Fibroblast of the aortic adventitia (primary cell): ENCODE results near the gene METTL4. TPM values are rescaled to one million over a fixed set of nuclear protein-coding genes. Genes with fewer than 3 reads are reported as not detected.
"Not testable (repeated sequence)": the region's sequence is repeated elsewhere in the genome, so short reads cannot be mapped to it uniquely, and the experiment has no call there.

Experiments
- DNase-seq: peaks from one replicate; pipeline ENCODE4 v3.0.0-alpha.2; 2010; ENCODE audit warnings: low read depth
- H3K4me3 ChIP-seq: 2 replicates; pipeline ENCODE4 v1.5.1; 2011; ENCODE audit warnings: low read depth, mild to moderate bottlenecking, control low read depth, low read length, moderate library complexity
- CTCF ChIP-seq: IDR thresholded peaks from 2 replicates; pipeline ENCODE4 v1.5.1; 2011; ENCODE audit warnings: mild to moderate bottlenecking, low read length, control low read depth, inconsistent platforms; ENCODE audit not compliant: insufficient read depth
- total RNA-seq: library from RNA; depleted of rRNA; stranded (reverse); fragments of >200 nt; gene quantifications from 2 replicates; pipeline ENCODE4 v1.2.3, GENCODE V29; 2012; ENCODE audit warnings: low replicate concordance

Gene METTL4
- total RNA-seq, 1 donor: 22.1 TPM

GRCh38 chr18:2532797-2533196, 38.5 kb downstream of the METTL4 start:
- no peak for DNase-seq
- TF ChIP-seq CTCF: no peak
- no peak overlapping the region for H3K4me3 ChIP-seq

- H3K4me3 ChIP-seq: no peak overlapping the region
- no peak for DNase-seq
- no peak for TF ChIP-seq CTCF
Measured at GRCh38 chr18:2531751-2532150, 39.6 kb downstream of the METTL4 start.

GRCh38 chr18:2529154-2529553, 42.2 kb downstream of the METTL4 start:
- no peak overlapping the region for H3K4me3 ChIP-seq
- TF ChIP-seq CTCF: no peak
- DNase-seq: no peak

- no peak for DNase-seq
- TF ChIP-seq CTCF: no peak
- H3K4me3 ChIP-seq: no peak overlapping the region
Measured at GRCh38 chr18:2526329-2526728, 45.0 kb downstream of the METTL4 start.

- DNase-seq, H3K4me3 ChIP-seq: not testable (repeated sequence)
Measured at GRCh38 chr18:2524794-2525198, 46.5 kb downstream of the METTL4 start.

- no peak for TF ChIP-seq CTCF
- DNase-seq: no peak
- no peak overlapping the region for H3K4me3 ChIP-seq
Measured at GRCh38 chr18:2522112-2522511, 49.2 kb downstream of the METTL4 start.

- no peak overlapping the region for H3K4me3 ChIP-seq
- DNase-seq: no peak
- no peak for TF ChIP-seq CTCF
Measured at GRCh38 chr18:2518473-2518872, 52.8 kb downstream of the METTL4 start.
